ENCODE measurements around the gene G2E3.

Gene G2E3

GRCh38 chr14:30558675-30559555 lies at the start of gene G2E3:
G2E3 (plus strand) TSS chr14:30559158; CDS start chr14:30581080, 21,922 bp downstream.
- Histone ChIP-seq H2AFZ (ENCODE audit: low read depth, low read length) (peak within 1 kb of the TSS; percentile 98), H3K27me3 (ENCODE audit: insufficient read depth, low read length, poor library complexity) (no peaks in the 10 kb centered on the region), H3K27ac (ENCODE audit: low read length) (peak within 1 kb of the TSS; percentile 96), H3K79me2 (ENCODE audit: insufficient read depth, low read length) (peaks cover 49% of the 10 kb centered on the region), H3K4me2 (ENCODE audit: insufficient read depth, low read length) (peak within 1 kb of the TSS; percentile 61), H3K4me3 (ENCODE audit: low read depth in 1 of 2, low read length in 2 of 2) (peak within 1 kb of the TSS; percentile 92 to 94), H3K36me3 (ENCODE audit: insufficient read depth, low read length) (peaks cover 13% of the 10 kb centered on the region), H3K9ac (ENCODE audit: low read depth, low read length) (peak within 1 kb of the TSS; percentile 98), H3K9me3 (ENCODE audit: insufficient read depth, low read length, severe bottlenecking) (no peaks in the 10 kb centered on the region), H4K20me1 (ENCODE audit: insufficient read depth, low read length) (peaks cover 15% of the 10 kb centered on the region), H3K4me1 (ENCODE audit: insufficient read depth, low read length) (peaks cover 31% of the 10 kb centered on the region)
- peak; percentile 98 for ATAC-seq (ENCODE audit: insufficient read depth, low read depth)
- DNase-seq: peak; percentile 91
- TF ChIP-seq, protein P1, sequence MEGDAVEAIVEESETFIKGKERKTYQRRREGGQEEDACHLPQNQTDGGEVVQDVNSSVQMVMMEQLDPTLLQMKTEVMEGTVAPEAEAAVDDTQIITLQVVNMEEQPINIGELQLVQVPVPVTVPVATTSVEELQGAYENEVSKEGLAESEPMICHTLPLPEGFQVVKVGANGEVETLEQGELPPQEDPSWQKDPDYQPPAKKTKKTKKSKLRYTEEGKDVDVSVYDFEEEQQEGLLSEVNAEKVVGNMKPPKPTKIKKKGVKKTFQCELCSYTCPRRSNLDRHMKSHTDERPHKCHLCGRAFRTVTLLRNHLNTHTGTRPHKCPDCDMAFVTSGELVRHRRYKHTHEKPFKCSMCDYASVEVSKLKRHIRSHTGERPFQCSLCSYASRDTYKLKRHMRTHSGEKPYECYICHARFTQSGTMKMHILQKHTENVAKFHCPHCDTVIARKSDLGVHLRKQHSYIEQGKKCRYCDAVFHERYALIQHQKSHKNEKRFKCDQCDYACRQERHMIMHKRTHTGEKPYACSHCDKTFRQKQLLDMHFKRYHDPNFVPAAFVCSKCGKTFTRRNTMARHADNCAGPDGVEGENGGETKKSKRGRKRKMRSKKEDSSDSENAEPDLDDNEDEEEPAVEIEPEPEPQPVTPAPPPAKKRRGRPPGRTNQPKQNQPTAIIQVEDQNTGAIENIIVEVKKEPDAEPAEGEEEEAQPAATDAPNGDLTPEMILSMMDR (IDR thresholded peaks at IDR 0.05; ENCODE audit: borderline replicate concordance, extremely low read depth, low read length, poor library complexity, severe bottlenecking): no peak
- TF ChIP-seq EZH2 (IDR thresholded peaks at IDR 0.05; ENCODE audit: borderline replicate concordance, low read depth, low read length, severe bottlenecking): no peak

DNA sequence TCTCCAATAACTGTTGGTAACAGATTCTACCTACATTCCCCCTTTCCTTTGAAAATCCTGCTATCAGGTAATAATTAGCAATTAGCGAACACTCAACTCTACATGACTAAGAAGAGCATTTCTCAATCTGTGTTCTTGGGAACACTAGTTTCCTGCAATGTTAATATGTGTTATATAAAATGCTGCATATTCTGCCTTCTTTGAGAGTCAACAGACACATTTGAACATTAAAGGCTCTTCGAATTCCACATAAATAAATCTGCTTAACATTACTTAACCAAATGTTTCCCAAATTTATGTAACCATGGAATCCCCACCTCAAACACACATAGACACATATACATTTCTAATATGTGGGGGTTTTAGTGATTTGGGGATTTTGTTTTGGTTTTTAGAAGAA lies 41.2 kb upstream of the G2E3 start:
- Histone ChIP-seq H3K36me3 (ENCODE audit: insufficient read depth, low read length) (no peaks in the 10 kb centered on the region), H4K20me1 (ENCODE audit: insufficient read depth, low read length) (no peaks in the 10 kb centered on the region), H3K4me1 (ENCODE audit: insufficient read depth, low read length) (peaks cover 5% of the 10 kb centered on the region; the same call in 1 of the 2 replicates), H3K9ac (ENCODE audit: low read depth, low read length) (no peak overlapping the region), H3K4me3 (ENCODE audit: low read depth in 1 of 2, low read length in 2 of 2) (no peak overlapping the region), H3K9me3 (ENCODE audit: insufficient read depth, low read length, severe bottlenecking) (no peaks in the 10 kb centered on the region), H3K27me3 (ENCODE audit: insufficient read depth, low read length, poor library complexity) (no peaks in the 10 kb centered on the region), H3K4me2 (ENCODE audit: insufficient read depth, low read length) (no peak overlapping the region), H2AFZ (ENCODE audit: low read depth, low read length) (no peak overlapping the region), H3K79me2 (ENCODE audit: insufficient read depth, low read length) (no peaks in the 10 kb centered on the region), H3K27ac (ENCODE audit: low read length) (no peak overlapping the region)
- no peak for ATAC-seq (ENCODE audit: insufficient read depth, low read depth)
- no peak for TF ChIP-seq EZH2 (IDR thresholded peaks at IDR 0.05; ENCODE audit: borderline replicate concordance, low read depth, low read length, severe bottlenecking)
- TF ChIP-seq, protein P1 (IDR thresholded peaks at IDR 0.05; ENCODE audit: borderline replicate concordance, extremely low read depth, low read length, poor library complexity, severe bottlenecking): no peak
- no peak for DNase-seq

GRCh38 chr14:30518867-30519560 lies 39.9 kb upstream of the G2E3 start:
- peaks cover 5% of the 10 kb centered on the region; the same call in 1 of the 2 replicates for H3K4me1 ChIP-seq (ENCODE audit: insufficient read depth, low read length)
- no peaks in the 10 kb centered on the region for H4K20me1 ChIP-seq (ENCODE audit: insufficient read depth, low read length)
- H3K4me2 ChIP-seq (ENCODE audit: insufficient read depth, low read length): no peak overlapping the region
- H3K9ac ChIP-seq (ENCODE audit: low read depth, low read length): no peak overlapping the region
- DNase-seq (no peak), ATAC-seq (ENCODE audit: insufficient read depth, low read depth) (no peak)
- H3K4me3 ChIP-seq (ENCODE audit: low read depth in 1 of 2, low read length in 2 of 2): no peak overlapping the region
- H3K79me2 ChIP-seq (ENCODE audit: insufficient read depth, low read length): no peaks in the 10 kb centered on the region
- no peak overlapping the region for H2AFZ ChIP-seq (ENCODE audit: low read depth, low read length)
- H3K27ac ChIP-seq (ENCODE audit: low read length): no peak overlapping the region
- H3K27me3 ChIP-seq (ENCODE audit: insufficient read depth, low read length, poor library complexity): no peaks in the 10 kb centered on the region
- H3K9me3 ChIP-seq (ENCODE audit: insufficient read depth, low read length, severe bottlenecking): no peaks in the 10 kb centered on the region
- no peak for TF ChIP-seq EZH2 (IDR thresholded peaks at IDR 0.05; ENCODE audit: borderline replicate concordance, low read depth, low read length, severe bottlenecking)
- TF ChIP-seq, protein P1 (IDR thresholded peaks at IDR 0.05; ENCODE audit: borderline replicate concordance, extremely low read depth, low read length, poor library complexity, severe bottlenecking): no peak
- H3K36me3 ChIP-seq (ENCODE audit: insufficient read depth, low read length): no peaks in the 10 kb centered on the region
